Lower lobe of right lung (tissue), 2 donors: ENCODE results near the gene CMTR1. TPM values are rescaled to one million over a fixed set of nuclear protein-coding genes. Genes with fewer than 3 reads are reported as not detected.
"Not testable (repeated sequence)": the region's sequence is repeated elsewhere in the genome, so short reads cannot be mapped to it uniquely, and the experiment has no call there.

Experiments used
- ATAC-seq, 2 donors: fragments of 200-7000 bp; cut with Tn5 transposase; one replicate each; pipeline ENCODE4 v1.9.1; 2020 to 2022; ENCODE audit warnings: mild to moderate bottlenecking in 2 of 2, moderate library complexity in 2 of 2
- DNase-seq: peaks from one replicate; pipeline ENCODE4 v3.0.0-alpha.2; 2020
- H3K27ac ChIP-seq: fragments of 200-600 bp; one replicate; pipeline ENCODE4 v1.8.0; 2022
- H3K27me3 ChIP-seq: fragments of 200-600 bp; one replicate; pipeline ENCODE4 v1.8.0; 2022; ENCODE audit warnings: low read depth
- H3K36me3 ChIP-seq: fragments of 200-600 bp; one replicate; pipeline ENCODE4 v1.8.0; 2022; ENCODE audit warnings: mild to moderate bottlenecking
- H3K4me1 ChIP-seq: fragments of 200-600 bp; one replicate; pipeline ENCODE4 v1.8.0; 2022
- H3K4me3 ChIP-seq: fragments of 200-600 bp; one replicate; pipeline ENCODE4 v1.8.0; 2022; ENCODE audit warnings: mild to moderate bottlenecking
- H3K9me3 ChIP-seq: fragments of 200-600 bp; one replicate; pipeline ENCODE4 v1.8.0; 2022
- intact Hi-C: fragments of 100-400 bp; cut with DNase I; formaldehyde crosslinking; loops from one replicate; pipeline ENCODE4 v1.11.0; 2022
- total RNA-seq: library from RNA; stranded (reverse); fragmentation: NEBNext Ultra II Directional; extraction: Animal tissue kit (Norgen Biotek cat#: 25700); gene quantifications from one replicate; pipeline ENCODE4 v1.2.1, GENCODE V29; 2021
- TF ChIP-seq, protein P1 (sequence below): fragments of 200-600 bp; IDR thresholded peaks from one replicate; pipeline ENCODE4 v1.8.0; 2022; ENCODE audit warnings: antibody characterized with exemption, mild to moderate bottlenecking
- donor health status: DM: no; HTN: yes; CAD: no; lungs with severe emphysema.

The CMTR1 gene
- total RNA-seq, 1 donor from 2014 or later = 42.9 TPM

DNA sequence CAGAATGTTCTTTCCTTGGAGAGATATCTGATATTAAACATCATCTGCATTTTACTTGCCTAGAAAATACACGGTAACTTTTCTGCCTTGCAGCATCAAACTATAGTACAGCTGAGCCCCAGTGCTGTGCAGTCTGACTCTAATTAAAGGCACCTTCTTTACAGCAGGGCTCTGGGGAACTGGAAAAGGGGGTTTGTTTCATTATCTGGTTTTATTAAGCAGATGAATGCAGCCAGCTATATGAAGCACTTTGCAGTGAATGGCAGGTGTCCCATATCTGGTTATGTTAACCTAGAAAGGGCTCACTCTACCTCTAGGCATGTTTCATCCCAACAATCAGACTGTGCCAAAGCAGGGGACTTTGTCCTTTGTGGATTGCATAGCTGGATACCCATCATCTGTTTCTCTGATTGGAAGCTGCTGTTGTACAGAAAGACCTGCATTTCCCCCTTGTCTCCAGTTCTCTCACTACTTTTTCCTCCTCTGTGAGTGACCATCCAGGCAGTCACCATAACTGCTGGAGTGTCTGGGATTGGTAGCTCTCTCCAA lies 39.6 kb upstream of the CMTR1 start:
- H3K36me3 ChIP-seq = peaks cover 44% of the 10 kb centered on the region
- TF ChIP-seq, protein P1, sequence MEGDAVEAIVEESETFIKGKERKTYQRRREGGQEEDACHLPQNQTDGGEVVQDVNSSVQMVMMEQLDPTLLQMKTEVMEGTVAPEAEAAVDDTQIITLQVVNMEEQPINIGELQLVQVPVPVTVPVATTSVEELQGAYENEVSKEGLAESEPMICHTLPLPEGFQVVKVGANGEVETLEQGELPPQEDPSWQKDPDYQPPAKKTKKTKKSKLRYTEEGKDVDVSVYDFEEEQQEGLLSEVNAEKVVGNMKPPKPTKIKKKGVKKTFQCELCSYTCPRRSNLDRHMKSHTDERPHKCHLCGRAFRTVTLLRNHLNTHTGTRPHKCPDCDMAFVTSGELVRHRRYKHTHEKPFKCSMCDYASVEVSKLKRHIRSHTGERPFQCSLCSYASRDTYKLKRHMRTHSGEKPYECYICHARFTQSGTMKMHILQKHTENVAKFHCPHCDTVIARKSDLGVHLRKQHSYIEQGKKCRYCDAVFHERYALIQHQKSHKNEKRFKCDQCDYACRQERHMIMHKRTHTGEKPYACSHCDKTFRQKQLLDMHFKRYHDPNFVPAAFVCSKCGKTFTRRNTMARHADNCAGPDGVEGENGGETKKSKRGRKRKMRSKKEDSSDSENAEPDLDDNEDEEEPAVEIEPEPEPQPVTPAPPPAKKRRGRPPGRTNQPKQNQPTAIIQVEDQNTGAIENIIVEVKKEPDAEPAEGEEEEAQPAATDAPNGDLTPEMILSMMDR = no peak
- DNase-seq = no peak

DNA sequence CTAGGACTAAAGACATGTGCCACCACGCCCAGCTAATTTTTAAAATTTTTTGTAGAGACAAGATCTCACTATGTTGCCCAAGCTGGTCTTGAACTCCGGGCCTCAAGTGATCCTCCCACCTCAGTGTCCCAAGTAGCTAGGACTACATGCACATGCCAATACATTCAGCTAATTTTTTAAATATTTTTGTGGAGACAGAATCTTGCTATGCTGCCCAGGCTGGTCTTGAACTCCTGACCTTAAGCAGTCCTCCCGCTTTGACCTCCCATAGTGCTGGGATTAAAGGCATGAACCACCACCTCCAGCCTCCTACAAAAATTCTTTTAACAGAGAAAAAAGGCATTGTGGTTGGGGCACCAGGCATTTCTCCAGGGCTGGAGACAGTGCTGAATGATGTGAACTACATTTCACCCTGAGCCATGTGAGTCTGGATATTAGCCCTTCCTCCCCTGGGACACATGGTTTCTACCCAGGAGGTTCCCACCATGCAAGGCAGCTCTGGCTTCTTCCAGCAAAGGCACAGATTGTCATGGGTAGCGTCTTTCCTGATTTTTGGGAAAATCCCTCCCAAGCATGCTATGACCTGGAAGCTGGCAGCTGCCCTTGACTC lies 36.3 kb upstream of the CMTR1 start:
- no peak for DNase-seq
- H3K9me3 ChIP-seq = no peaks in the 10 kb centered on the region
- no peaks in the 10 kb centered on the region for H3K27me3 ChIP-seq
- intact Hi-C loops = no loop called here
- no peak overlapping the region for H3K27ac ChIP-seq
- H3K4me1 ChIP-seq = no peaks in the 10 kb centered on the region
- no peak overlapping the region for H3K4me3 ChIP-seq
- H3K36me3 ChIP-seq = peaks cover 12% of the 10 kb centered on the region
- ATAC-seq = no peak
- TF ChIP-seq, protein P1 = no peak

More for the DNA sequence above, 39.6 kb upstream of the CMTR1 start:
- intact Hi-C loops = no loop called here
- ATAC-seq = no peak
- Histone ChIP-seq H3K4me3 (no peak overlapping the region), H3K9me3 (no peaks in the 10 kb centered on the region), H3K27ac (no peak overlapping the region), H3K27me3 (no peaks in the 10 kb centered on the region), H3K4me1 (no peaks in the 10 kb centered on the region)

DNA sequence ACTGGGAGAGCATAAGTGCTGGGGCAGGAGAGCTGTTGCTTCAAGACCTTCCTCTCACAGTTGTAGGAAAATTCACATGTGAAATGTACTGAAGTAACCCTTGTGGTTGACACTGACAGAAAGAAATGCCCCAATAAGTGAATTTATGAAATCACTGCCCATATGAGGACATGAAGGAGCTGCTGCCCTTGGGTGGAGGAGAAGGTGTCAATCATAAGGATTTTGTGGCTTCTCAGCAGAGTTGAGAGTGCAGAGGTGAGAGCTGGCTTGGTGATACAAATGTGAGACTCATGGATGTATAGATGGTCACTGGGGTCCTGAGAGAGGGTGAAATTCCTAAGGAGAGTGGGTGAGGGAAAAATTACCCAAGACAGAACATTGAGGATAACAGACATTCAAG lies 33.9 kb upstream of the CMTR1 start:
- Histone ChIP-seq H3K27me3 (no peaks in the 10 kb centered on the region), H3K4me1 (no peaks in the 10 kb centered on the region), H3K36me3 (no peaks in the 10 kb centered on the region), H3K9me3 (no peaks in the 10 kb centered on the region), H3K4me3 (no peak overlapping the region), H3K27ac (no peak overlapping the region)
- TF ChIP-seq, protein P1 = no peak
- DNase-seq = no peak
- intact Hi-C loops = no loop called here
- no peak for ATAC-seq

DNA sequence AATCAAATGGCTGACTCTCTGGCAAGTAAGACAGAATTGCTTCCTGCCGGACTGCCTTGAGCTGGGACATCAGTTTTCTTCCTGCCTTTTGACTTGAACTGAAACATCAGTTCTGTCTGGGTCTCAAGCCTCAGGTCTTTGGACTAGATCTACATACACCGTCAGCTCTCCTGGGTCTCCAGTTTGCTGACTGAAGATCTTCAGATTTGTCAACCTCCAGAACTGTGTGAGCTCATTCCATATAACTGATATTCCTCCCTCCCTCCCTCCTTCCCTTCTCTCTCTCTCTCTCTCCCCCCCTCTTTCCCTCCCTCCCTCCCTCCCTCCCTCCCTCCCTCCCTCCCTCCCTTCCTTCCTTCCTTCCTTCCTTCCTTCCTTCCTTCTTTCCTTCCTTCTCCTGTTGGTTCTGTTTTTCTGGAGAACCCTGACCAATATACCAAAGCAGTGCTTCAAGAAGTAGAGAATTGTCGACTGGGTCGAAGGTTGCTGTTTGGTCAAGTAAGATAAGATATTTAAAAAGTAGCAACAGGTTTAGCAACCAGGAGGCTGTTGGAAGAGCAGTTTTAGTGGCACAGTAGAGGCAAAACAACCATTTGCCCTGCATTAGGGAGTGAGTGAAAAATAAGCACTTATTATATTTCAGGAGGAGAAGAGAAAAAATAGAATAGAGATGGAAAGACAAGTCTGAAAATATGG lies 33.1 kb upstream of the CMTR1 start:
- intact Hi-C loops = no loop called here
- DNase-seq = no peak
- no peaks in the 10 kb centered on the region for H3K36me3 ChIP-seq
- H3K27me3 ChIP-seq = no peaks in the 10 kb centered on the region
- no peaks in the 10 kb centered on the region for H3K9me3 ChIP-seq
- no peak overlapping the region for H3K4me3 ChIP-seq
- no peak for ATAC-seq
- TF ChIP-seq, protein P1 = no peak
- no peaks in the 10 kb centered on the region for H3K4me1 ChIP-seq
- no peak overlapping the region for H3K27ac ChIP-seq

DNA sequence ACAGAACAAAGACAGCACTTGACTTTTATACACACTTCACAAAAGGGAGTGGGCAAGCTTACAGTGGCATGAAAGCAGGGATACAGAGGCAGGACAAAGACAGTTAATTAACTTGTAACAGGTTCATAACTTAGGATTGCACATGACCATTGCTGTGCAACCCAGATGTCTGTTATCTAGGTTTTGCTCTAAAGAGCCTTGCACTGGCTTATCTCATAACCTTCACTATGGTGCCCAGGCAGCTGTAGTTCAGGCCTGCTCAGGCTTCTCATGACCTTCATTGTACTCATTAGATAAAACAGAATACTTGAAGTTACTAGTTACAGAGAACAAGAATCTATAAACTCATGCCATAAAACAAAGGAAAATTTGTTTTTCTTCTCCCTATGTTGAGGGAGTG lies 31.4 kb upstream of the CMTR1 start:
- H3K4me1 ChIP-seq, intact Hi-C loops, H3K27ac ChIP-seq, ATAC-seq, DNase-seq, H3K36me3 ChIP-seq, H3K4me3 ChIP-seq, H3K9me3 ChIP-seq, H3K27me3 ChIP-seq: not testable (repeated sequence)

DNA sequence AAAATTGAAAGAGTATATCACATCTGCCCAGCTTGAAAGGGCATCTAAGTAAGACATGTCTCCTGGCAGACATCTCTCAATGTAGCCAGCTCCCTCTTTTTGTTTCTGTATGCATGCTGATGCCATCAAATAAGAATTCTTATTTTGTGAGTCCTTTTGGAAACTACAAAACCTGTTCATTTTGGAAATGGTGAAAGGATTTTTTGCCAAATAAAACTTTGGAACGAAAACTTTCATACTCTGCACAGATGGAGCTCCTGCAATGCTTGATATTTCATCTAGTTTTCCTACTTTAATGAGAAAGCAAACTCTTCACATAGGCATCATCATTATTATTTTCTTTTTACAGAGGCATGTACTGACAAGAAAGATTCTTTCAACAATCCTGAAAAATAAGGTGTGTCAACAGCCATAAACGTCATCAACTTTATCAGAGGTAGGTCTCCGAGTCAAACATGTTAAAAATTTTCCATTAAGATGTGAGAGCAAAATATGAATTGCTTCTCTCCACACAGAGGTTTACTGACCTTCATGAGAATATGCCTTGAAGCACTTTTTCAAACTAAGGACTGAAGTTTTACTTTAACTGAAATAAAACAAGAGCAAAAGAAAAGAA lies 26.2 kb upstream of the CMTR1 start:
- Histone ChIP-seq H3K36me3 (no peaks in the 10 kb centered on the region), H3K9me3 (no peaks in the 10 kb centered on the region), H3K27me3 (no peaks in the 10 kb centered on the region), H3K27ac (no peak overlapping the region), H3K4me3 (no peak overlapping the region), H3K4me1 (no peaks in the 10 kb centered on the region)
- DNase-seq = no peak
- ATAC-seq = no peak
- intact Hi-C loops = no loop called here
- TF ChIP-seq, protein P1 = no peak
